HepG2 (cell line): ENCODE measurements around the gene C10orf67. TPM values are rescaled to one million over a fixed set of nuclear protein-coding genes. Genes with fewer than 3 reads are reported as not detected.

ENCODE experiments used
- ATAC-seq: fragments of 200-7000 bp; cut with Tn5 transposase; 3 replicates; pipeline ENCODE4 v1.9.1; 2020; ENCODE audit warnings: mild to moderate bottlenecking, moderate library complexity
- BruUV-seq: library from RNA; stranded (reverse); fragments of 400-500 nt; replicated peaks from 2 replicates; lab custom pipeline; 2021; lab: Mats Ljungman, UMichigan
- CTCF ChIA-PET: fragments of 300-600 bp; formaldehyde crosslinking; extraction: SDS; loops from one replicate; lab custom pipeline; 2021; ENCODE audit warnings: low total read pairs, inconsistent platforms, low intra/inter-chr PET ratio; lab: Yijun Ruan, JAX
- POLR2A ChIA-PET: fragments of 350-600 bp; sonication (Branson Sonifier 250); formaldehyde crosslinking; loops from one replicate; lab custom pipeline; 2020; ENCODE audit warnings: antibody characterized with exemption, inconsistent platforms; lab: Yijun Ruan, JAX
- DNase-seq: peaks from one replicate; pipeline ENCODE4 v3.0.0-alpha.2; 2015; ENCODE audit warnings: low spot score
- FAIRE-seq: peaks from 3 replicates; lab custom pipeline; 2011; peaks lifted over from hg19 to GRCh38; lab: Jason Lieb, UNC
- H2AFZ ChIP-seq: one replicate; pipeline ENCODE4 v1.6.1; 2011; ENCODE audit warnings: low read length, inconsistent platforms
- H3K27ac ChIP-seq: fragments of 300-600 bp; 3 replicates; pipeline ENCODE4 v1.8.0; 2011; ENCODE audit warnings: mixed run types, mild to moderate bottlenecking, mixed read lengths, low read length, inconsistent platforms; ENCODE audit not compliant: insufficient read depth; ENCODE audit errors: extremely low read length
- H3K27me3 ChIP-seq, 2 experiments: fragments of 200-600 bp in 1 of 2; 2 replicates in 1 of 2; 3 replicates in 1 of 2; pipeline versions ENCODE4 v1.6.0 to v1.8.0; 2011; ENCODE audit warnings: low read length in 2 of 2, mild to moderate bottlenecking in 2 of 2, moderate library complexity in 2 of 2, inconsistent platforms in 1 of 2; ENCODE audit not compliant: insufficient read depth in 2 of 2, control insufficient read depth in 1 of 2
- H3K36me3 ChIP-seq, 2 experiments: fragments of 200-600 bp in 1 of 2; replicated peaks in 1 of 2; 2 replicates in 1 of 2; 3 replicates in 1 of 2; pipeline versions ENCODE4 v1.5.1 to v1.8.0; 2011; ENCODE audit warnings: low read length in 2 of 2, inconsistent platforms in 1 of 2; ENCODE audit not compliant: insufficient read depth in 2 of 2, control insufficient read depth in 1 of 2
- H3K4me1 ChIP-seq: 2 replicates; pipeline ENCODE4 v1.5.1; 2012; ENCODE audit warnings: low read length, inconsistent platforms; ENCODE audit not compliant: insufficient read depth
- H3K4me2 ChIP-seq: 2 replicates; pipeline ENCODE4 v1.6.0; 2011; ENCODE audit warnings: low read depth, low read length, inconsistent platforms
- H3K4me3 ChIP-seq, 3 experiments: fragments of 200-600 bp in 1 of 3; sonication (generic), shearing (Covaris generic) in 1 of 3; replicated peaks in 1 of 3; 2 replicates each; pipeline ENCODE4 v1.5.1; 2011 to 2016; ENCODE audit warnings: low read length in 3 of 3, inconsistent platforms in 2 of 3, low read depth in 2 of 3, mild to moderate bottlenecking in 2 of 3, control low read depth in 1 of 3, mixed read lengths in 1 of 3; ENCODE audit not compliant: insufficient read depth in 1 of 3
- H3K79me2 ChIP-seq: one replicate; pipeline ENCODE4 v1.6.1; 2011; ENCODE audit warnings: low read length, inconsistent platforms; ENCODE audit not compliant: insufficient read depth
- H3K9ac ChIP-seq: 2 replicates; pipeline ENCODE4 v1.6.0; 2011; ENCODE audit warnings: mild to moderate bottlenecking, low read depth, low read length, inconsistent platforms; ENCODE audit not compliant: insufficient read depth
- H3K9me3 ChIP-seq: 2 replicates; pipeline ENCODE4 v1.5.1; 2012; ENCODE audit warnings: mild to moderate bottlenecking, low read length
- H4K20me1 ChIP-seq: 2 replicates; pipeline ENCODE4 v1.6.0; 2011; ENCODE audit warnings: inconsistent platforms, mild to moderate bottlenecking, low read length, moderate library complexity; ENCODE audit not compliant: insufficient read depth
- ATF7-NPFF ChIP-seq: sonication (generic); formaldehyde crosslinking; IDR thresholded peaks from 2 replicates; pipeline ENCODE4 v1.8.1; 2023; ENCODE audit warnings: mild to moderate bottlenecking, low read depth, missing genetic modification reagents, moderate library complexity
- CREB1 ChIP-seq, 2 experiments: fragments of 450-650 bp in 1 of 2; IDR thresholded peaks; 2 replicates each; pipeline ENCODE4 v1.6.1; 2016 to 2017; ENCODE audit warnings: control low read depth in 1 of 2, mild to moderate bottlenecking in 1 of 2, missing compliant biosample characterization in 1 of 2, missing genetic modification characterization in 1 of 2
- DBP ChIP-seq: sonication (generic); formaldehyde crosslinking; IDR thresholded peaks from 2 replicates; pipeline ENCODE4 v1.4.0; 2020; ENCODE audit warnings: missing genetic modification reagents; ENCODE audit errors: not compliant biosample characterization
- ELF3 ChIP-seq: IDR thresholded peaks from 2 replicates; pipeline ENCODE4 v1.6.1; 2016; ENCODE audit warnings: missing genetic modification reagents, missing compliant biosample characterization
- ETV5 ChIP-seq: IDR thresholded peaks from 2 replicates; pipeline ENCODE4 v1.6.1; 2018; ENCODE audit warnings: missing biosample characterization, missing genetic modification reagents, inconsistent platforms, borderline replicate concordance
- FOXO1 ChIP-seq: sonication (generic); formaldehyde crosslinking; IDR thresholded peaks from 2 replicates; pipeline ENCODE4 v1.4.0; 2020; ENCODE audit warnings: missing genetic modification reagents
- IRF1 ChIP-seq: sonication (generic); formaldehyde crosslinking; IDR thresholded peaks from 2 replicates; pipeline ENCODE4 v1.4.0; 2020; ENCODE audit warnings: low read depth, mild to moderate bottlenecking, missing genetic modification reagents
- ISL2 ChIP-seq: sonication (generic); formaldehyde crosslinking; IDR thresholded peaks from 2 replicates; pipeline ENCODE4 v1.5.0; 2020; ENCODE audit warnings: missing genetic modification reagents
- KLF15 ChIP-seq: sonication (generic); formaldehyde crosslinking; IDR thresholded peaks from 2 replicates; pipeline ENCODE4 v1.8.1; 2023; ENCODE audit warnings: borderline replicate concordance, mild to moderate bottlenecking, inconsistent platforms, missing genetic modification reagents, mixed read lengths
- MED1 ChIP-seq: sonication (generic); formaldehyde crosslinking; IDR thresholded peaks from 2 replicates; pipeline ENCODE4 v1.4.0; 2020; ENCODE audit warnings: missing genetic modification reagents
- PHF5A ChIP-seq: IDR thresholded peaks from one replicate; pipeline ENCODE4 v1.6.1; 2018; ENCODE audit warnings: low read depth, missing genetic modification reagents; ENCODE audit not compliant: unreplicated experiment
- RXRA ChIP-seq: sonication (generic); formaldehyde crosslinking; IDR thresholded peaks from 2 replicates; pipeline ENCODE4 v1.5.1; 2020; ENCODE audit warnings: missing genetic modification reagents
- SRSF1 ChIP-seq: fragments of 200-400 bp; formaldehyde crosslinking; optimal IDR thresholded peaks from 2 replicates; pipeline ENCODE3; 2017; ENCODE audit warnings: mild to moderate bottlenecking, low read depth, low read length, moderate library complexity
- ZGPAT ChIP-seq: IDR thresholded peaks from 2 replicates; pipeline ENCODE4 v1.6.1; 2016; ENCODE audit warnings: mild to moderate bottlenecking
- ZNF431 ChIP-seq: sonication (generic); formaldehyde crosslinking; IDR thresholded peaks from 2 replicates; pipeline ENCODE4 v1.9.0; 2022; ENCODE audit warnings: missing genetic modification reagents, low read depth, mild to moderate bottlenecking, borderline replicate concordance
- ZNF460 ChIP-seq: sonication (generic); formaldehyde crosslinking; IDR thresholded peaks from 2 replicates; pipeline ENCODE4 v1.5.1; 2020; ENCODE audit warnings: missing genetic modification reagents, mild to moderate bottlenecking, borderline replicate concordance
- ZNF550 ChIP-seq: sonication (generic); formaldehyde crosslinking; IDR thresholded peaks from 2 replicates; pipeline ENCODE4 v1.4.0; 2020; ENCODE audit warnings: mild to moderate bottlenecking, missing genetic modification reagents, borderline replicate concordance
- ZNF558 ChIP-seq: sonication (generic); formaldehyde crosslinking; IDR thresholded peaks from 2 replicates; pipeline ENCODE4 v1.9.0; 2022; ENCODE audit warnings: mild to moderate bottlenecking, missing genetic modification reagents, borderline replicate concordance
- ZNF776 ChIP-seq: sonication (generic); formaldehyde crosslinking; IDR thresholded peaks from 2 replicates; pipeline ENCODE4 v1.4.0; 2020; ENCODE audit warnings: mild to moderate bottlenecking, missing genetic modification reagents
- ZNF781 ChIP-seq: sonication (generic); formaldehyde crosslinking; IDR thresholded peaks from 2 replicates; pipeline ENCODE4 v1.5.1; 2020; ENCODE audit warnings: borderline replicate concordance, mild to moderate bottlenecking, missing genetic modification reagents; ENCODE audit errors: not compliant biosample characterization
- WGBS: methylation state at CpG from one replicate; pipeline ENCODE4 v1.1.6; 2017; ENCODE audit warnings: low lambda C conversion rate; 5-methylcytosine and 5-hydroxymethylcytosine counted together
- in situ Hi-C: cut with HindIII; loops from 2 replicates; pipeline ENCODE4 v1.10.0; 2017; ENCODE audit warnings: low pct_unique_long_range_greater_than_20kb; ENCODE audit not compliant: extremely low pct_ligation_motif_present
- intact Hi-C: fragments of 100-400 bp; cut with micrococcal nuclease; formaldehyde crosslinking; loops from one replicate; pipeline ENCODE4 v1.10.0; 2022; ENCODE audit not compliant: unreplicated experiment
- polyA plus RNA-seq, 8 experiments: library from polyadenylated mRNA; depleted of rRNA in 3 of 8; stranded (reverse) in 7 of 8; unstranded in 1 of 8; fragments of >200 nt; fragmentation: Illumina TruSeq in 4 of 8; extraction: Trizol in 4 of 8; gene quantifications; 2 replicates each; pipeline versions ENCODE4 v1.2.1 to v1.2.3, GENCODE V29; 2011 to 2016; ENCODE audit warnings: low read depth in 4 of 8, missing spikeins in 1 of 8, mixed read lengths in 1 of 8; ENCODE audit not compliant: insufficient read depth in 1 of 8
- total RNA-seq, 5 experiments: library from RNA; depleted of rRNA; stranded (reverse); fragments of >200 nt; fragmentation: Illumina TruSeq; extraction: Trizol; gene quantifications; 2 replicates each; pipeline ENCODE4 v1.2.3, GENCODE V29; 2016; ENCODE audit warnings: low read depth in 1 of 5

Gene C10orf67
- total and polyA plus RNA-seq, 2 of the 13 experiments (the other 11 are each of a cell fraction or from before 2014, with no cell fraction given), result not detected

- no peak for TF ChIP-seq ZGPAT (CRISPR knock-in tag)
- no peak for TF ChIP-seq ETV5 (CRISPR knock-in tag)
- TF ChIP-seq DBP (CRISPR knock-in tag), result no peak
- no peak for TF ChIP-seq SRSF1
- no peak for TF ChIP-seq ZNF460 (CRISPR knock-in tag)
- no peak for TF ChIP-seq CREB1 (IDR thresholded peaks at IDR 0.05)
- TF ChIP-seq CREB1 (CRISPR knock-in tag; IDR thresholded peaks at IDR 0.05), result no peak
- TF ChIP-seq ZNF558, result peak; percentile 54; the same call in 1 of the 2 replicates
Observed at GRCh38 chr10:23171232-23171876, 173.2 kb downstream of the C10orf67 start (continued).

GRCh38 chr10:23158370-23158769 lies 186.2 kb downstream of the C10orf67 start:
- peak overlapping the region; percentile 27; the same call in 1 of the 2 replicates for H3K4me2 ChIP-seq
- ChIA-PET CTCF (interaction anchor here (0.8 to 6.5 kb wide), 4 partner anchors 132 to 544 kb away, joined by 3 to 157 read pairs (median 8); no protein-coding TSS in a partner anchor), POLR2A (no interaction called here)
- BruUV-seq, result no TSS peak
- H3K9me3 ChIP-seq, result no peaks in the 10 kb centered on the region
- peaks cover 2 to 8% of the 10 kb centered on the region in 2 experiments; a peak in 2 of 5 replicates for H3K27me3 ChIP-seq
- 2% methylated on average over 5 of the region's 5 CpGs for WGBS
- FAIRE-seq, result peak; percentile 69
- intact Hi-C loops (loop anchor here (2.0 to 5.0 kb wide), 4 partner anchors 61 to 544 kb away; partner anchors contain the start of gene MSRB2), in situ Hi-C loops (loop anchor here (5.0 to 25.0 kb wide), 3 partner anchors 134 to 529 kb away; no protein-coding TSS in a partner anchor)
- H3K4me1 ChIP-seq, result peaks cover 10% of the 10 kb centered on the region
- H3K4me3 ChIP-seq, result no peak overlapping the region
- peak; percentile 83 for ATAC-seq
- H3K36me3 ChIP-seq, result no peaks in the 10 kb centered on the region
- peak; percentile 55 for DNase-seq
- no peak overlapping the region for H3K27ac ChIP-seq
- no peak overlapping the region for H2AFZ ChIP-seq
- no peaks in the 10 kb centered on the region for H3K79me2 ChIP-seq
- H4K20me1 ChIP-seq, result no peaks in the 10 kb centered on the region; the same call in 1 of the 2 replicates
- no peak overlapping the region for H3K9ac ChIP-seq
- TF ChIP-seq IRF1 (CRISPR knock-in tag) (no peak), ZNF776 (no peak), ISL2 (CRISPR knock-in tag) (no peak), ATF7-NPFF (CRISPR knock-in tag) (no peak), MED1 (CRISPR knock-in tag) (peak; percentile 33; the same call in 1 of the 2 replicates), ZNF431 (CRISPR knock-in tag) (no peak), ELF3 (CRISPR knock-in tag) (0 out of 2 replicates have a peak, but pooled peaks have one; percentile 9), PHF5A (CRISPR knock-in tag) (no peak), ZNF781 (no peak), ZNF550 (CRISPR knock-in tag) (no peak), RXRA (no peak), FOXO1 (CRISPR knock-in tag) (0 out of 2 replicates have a peak, but pooled peaks have one; percentile 30), KLF15 (CRISPR knock-in tag) (no peak)
